ENCODE data around the gene CDC42. TPM values are rescaled to one million over a fixed set of nuclear protein-coding genes. Genes with fewer than 3 reads are reported as not detected.
A peak's percentile ranks its signal among the peaks of the same experiment; 100 is the strongest.
"Not testable (repeated sequence)": the region's sequence is repeated elsewhere in the genome, so short reads cannot be mapped to it uniquely, and the experiment has no call there.

CDC42 gene
- total RNA-seq, 2 donors from 2014 or later: 269 to 323 TPM

DNA sequence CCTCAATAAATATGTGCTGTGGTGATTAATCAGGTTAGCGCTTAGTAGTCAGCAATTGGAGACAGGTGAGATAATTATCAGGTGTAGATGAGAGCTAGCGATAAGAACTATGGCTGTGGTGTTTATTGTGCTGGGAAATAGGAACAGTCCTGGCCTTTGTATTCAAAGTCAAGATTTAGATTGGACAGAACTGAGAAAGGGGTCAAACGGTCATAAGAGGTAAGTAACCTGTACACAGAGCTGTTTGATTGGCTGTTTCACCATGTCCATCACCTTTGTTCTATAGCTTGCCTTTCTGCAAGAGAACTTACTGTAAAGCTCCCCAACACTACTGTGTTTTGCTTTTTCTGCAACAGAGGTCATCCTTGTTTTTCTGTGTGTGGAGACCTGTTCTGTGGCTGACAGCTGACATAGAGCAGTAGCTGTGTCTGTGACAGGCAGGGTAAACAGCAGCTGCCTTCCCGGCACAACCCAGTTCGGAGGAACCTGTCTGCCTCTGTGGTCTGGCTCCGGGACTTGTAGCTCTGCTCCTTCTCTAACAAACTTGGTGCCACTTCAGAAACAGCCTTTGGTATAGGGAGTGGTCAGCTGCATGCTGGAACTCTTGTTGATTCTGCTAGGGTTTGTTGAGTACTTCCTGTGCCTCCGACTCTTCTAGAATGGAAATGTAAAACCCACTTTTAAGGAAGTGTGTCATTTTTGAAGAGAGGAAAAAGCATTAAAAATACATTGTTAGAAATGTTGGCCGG, 21.1 kb upstream of the CDC42 start:
- DNase-seq (peak; percentile 41 to 74), ATAC-seq (peak; percentile 84)
- intact Hi-C loops (cut with DNase I, micrococcal nuclease): no loop called here

DNA sequence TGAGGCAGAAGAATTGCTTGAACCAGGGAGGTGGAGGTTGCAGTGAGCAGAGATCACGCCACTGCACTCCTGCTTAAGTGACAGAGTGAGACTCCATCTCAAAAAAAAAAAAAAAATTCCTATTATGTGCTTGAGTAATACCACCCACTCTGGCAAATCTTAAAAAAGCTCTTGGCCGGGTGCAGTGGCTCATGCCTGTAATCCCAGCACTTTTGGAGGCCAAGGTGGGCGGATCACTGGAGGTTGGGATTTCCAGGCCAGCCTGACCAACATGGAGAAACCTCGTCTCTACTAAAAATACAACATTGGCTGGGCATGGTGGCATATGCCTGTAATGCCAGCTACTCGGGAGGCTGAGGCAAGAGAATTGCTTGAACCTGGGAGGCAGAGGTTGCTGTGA, 17.7 kb upstream of the CDC42 start:
- DNase-seq; intact Hi-C loops (cut with DNase I, micrococcal nuclease); ATAC-seq: not testable (repeated sequence)

DNA sequence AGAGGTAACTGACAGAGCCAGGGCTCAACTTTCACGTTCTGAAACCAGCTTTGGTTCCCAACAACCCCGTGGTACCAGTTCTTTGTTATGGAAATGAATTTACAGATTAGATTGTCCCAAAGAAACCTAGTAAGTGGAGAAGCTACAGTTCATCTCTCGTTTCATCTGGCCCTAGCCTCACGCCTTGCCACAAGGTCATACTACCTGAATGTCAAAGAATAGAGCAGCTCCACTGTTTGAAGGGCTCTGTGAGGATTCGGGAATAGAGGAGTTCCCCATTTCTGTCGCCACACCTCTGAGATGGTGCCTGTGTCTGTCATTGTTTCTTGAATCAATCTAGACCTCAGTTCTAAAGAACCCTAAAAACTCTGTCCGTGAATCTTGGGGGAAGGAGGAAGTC, 15.0 kb upstream of the CDC42 start:
- no peak for ATAC-seq
- DNase-seq: no peak
- intact Hi-C loops (cut with DNase I, micrococcal nuclease): no loop called here

DNA sequence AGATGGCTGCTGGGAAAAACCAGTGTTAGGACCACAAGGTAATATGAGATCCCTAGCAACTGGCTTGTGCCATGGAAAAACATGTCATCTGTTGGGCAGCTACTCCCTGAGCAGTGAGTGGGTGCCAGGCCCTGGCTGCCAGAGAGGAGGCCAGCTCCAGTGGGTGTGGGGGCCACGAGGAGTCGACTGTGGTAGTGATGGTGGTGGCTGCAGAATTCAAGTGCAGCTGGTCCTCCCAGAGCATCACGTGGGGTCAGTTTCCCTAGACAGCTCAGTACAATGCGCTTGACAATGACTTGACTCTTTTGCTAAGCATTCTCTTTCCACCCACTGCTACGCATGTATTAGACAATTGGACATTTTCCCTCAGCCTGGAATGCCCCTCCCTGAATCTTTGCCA, 14.5 kb upstream of the CDC42 start:
- DNase-seq (no peak), ATAC-seq (no peak)
- intact Hi-C loops (cut with DNase I, micrococcal nuclease): no loop called here

DNA sequence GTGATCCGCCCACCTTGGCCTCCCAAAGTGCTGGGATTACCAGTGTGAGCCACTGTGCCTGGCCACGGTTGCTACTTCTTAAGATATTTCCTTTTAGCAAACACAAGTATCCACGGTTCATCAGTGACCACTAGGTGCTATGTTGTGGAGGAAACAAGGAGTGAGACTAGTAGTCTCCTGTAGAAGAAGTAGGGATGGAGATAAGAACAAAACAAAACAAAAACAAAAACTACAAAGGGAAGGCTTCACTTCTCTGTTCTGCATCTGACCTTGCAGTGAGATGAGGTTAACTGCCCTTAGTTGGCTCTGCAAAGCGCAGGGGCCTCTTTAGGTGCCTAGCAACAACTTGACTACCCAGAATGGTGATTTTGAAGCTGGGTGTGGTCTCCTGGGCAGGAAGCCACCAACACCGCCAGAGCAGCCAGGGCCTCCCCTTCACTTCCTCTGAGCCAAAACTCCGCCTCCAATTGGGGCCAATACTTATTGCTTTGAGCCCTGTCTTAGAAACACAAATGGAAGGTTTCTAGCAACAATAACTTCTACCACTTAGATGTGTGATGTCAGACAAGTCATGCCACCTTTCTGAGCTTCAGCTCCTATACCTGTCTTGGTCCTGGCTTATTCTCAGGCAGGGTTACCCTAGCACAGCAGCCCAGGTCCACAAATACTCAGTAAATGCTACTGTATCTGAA, 12.8 kb upstream of the CDC42 start:
- DNase-seq (peak; percentile 80 to 86), ATAC-seq (peak; percentile 95)
- intact Hi-C loops (cut with DNase I, micrococcal nuclease): no loop called here

DNA sequence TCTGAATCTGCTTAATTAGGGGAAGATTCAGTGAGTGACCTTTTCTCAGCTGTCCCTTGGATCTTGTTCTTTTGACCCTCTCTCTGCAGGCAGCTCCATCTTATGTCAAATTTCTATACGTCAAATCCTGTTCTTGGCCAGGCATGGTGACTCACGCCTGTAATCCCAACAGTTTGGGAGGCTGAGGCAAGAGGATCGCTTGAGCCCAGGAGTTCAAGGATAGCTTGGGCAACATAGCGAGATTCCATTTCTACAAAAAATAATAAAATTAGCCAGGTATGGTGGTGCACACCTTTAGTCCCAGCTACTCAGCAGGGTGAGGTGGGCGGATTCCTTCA, 12.3 kb upstream of the CDC42 start:
- intact Hi-C loops (cut with DNase I, micrococcal nuclease): no loop called here
- DNase-seq (no peak), ATAC-seq (no peak)

DNA sequence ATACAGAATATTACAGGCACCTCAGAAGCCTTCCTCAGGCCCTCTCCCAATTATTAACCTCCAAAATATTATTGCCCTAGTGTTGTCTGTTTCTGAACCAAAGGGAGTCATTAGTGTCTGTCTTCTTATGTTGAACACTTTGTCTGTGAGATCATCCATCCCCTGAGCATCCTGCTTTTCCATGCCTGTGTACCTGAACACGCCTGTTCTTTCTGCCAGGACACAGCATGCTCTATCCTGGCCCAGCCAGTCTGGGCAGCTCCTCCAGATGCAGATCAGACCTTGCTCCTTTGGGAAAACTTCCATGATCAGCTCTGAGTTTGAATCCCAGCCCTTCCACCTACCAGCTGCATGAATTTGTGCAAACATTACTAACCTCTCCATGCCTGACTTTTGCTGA, 11.0 kb upstream of the CDC42 start:
- DNase-seq (no peak), ATAC-seq (no peak)
- intact Hi-C loops (cut with DNase I, micrococcal nuclease): no loop called here

DNA sequence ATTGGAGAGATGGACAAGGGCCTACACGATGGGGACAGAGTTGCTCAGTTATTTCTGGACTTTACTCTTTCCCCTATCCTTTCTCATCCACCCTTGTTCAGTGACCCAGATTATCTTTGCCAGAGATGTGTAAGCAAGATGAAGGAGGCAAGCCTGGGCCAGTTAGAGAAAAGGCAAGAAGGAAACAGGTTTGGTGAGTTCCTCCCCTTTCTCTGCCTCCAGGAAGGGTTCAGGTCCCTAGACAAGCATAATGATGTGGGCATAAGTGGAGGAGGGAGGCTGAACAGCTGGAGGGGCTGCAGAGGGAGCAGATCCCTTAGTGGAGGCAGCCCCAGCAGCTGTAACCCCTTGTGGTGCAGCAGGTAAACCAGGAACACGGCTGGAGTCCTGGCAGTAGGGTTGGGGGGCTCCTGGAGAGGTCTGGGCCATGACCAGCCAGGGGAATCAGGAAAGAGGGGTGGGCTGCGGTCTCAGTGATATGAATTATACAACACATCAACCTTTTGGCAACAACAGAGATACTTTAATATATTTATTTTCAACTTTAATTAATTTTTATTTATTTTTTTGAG, 9.2 kb upstream of the CDC42 start:
- intact Hi-C loops (cut with DNase I, micrococcal nuclease): no loop called here
- DNase-seq: no peak
- peak; percentile 40 for ATAC-seq

DNA sequence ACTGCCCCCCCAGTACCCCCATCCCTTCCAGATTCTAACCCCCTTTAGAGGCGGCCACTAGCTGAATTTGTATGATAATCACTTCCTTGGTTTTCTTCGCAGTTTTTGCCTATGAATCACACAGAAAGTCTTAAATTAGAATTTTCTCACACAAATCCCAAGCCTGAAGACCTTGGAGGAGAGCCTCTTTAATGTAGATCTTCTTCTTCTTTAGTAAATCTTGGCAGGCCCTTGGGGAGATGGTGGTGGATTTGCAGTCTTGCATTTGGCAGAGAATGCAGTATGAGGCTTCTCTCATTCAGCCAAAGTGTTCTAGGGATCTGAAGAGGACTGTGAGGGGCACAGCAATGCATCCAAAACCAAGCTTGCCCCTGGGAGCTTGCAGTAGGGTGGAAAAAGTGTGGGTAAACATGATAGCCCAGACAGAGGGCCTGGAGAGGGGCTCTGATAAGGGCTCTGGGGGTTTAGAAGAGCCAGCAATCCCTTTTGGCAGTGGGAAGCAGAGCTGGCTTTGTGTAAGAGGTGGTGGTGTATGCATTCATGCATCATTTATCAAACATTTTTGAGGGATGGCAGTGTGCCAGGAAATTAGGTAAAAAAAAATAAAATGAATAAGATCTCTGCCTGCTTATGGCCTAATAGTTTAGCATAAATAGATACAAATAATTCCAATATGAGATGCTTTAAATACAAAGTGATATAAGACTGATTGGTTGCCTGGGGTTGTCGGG, 7.7 kb upstream of the CDC42 start:
- DNase-seq: no peak
- intact Hi-C loops (cut with DNase I, micrococcal nuclease): no loop called here

DNA sequence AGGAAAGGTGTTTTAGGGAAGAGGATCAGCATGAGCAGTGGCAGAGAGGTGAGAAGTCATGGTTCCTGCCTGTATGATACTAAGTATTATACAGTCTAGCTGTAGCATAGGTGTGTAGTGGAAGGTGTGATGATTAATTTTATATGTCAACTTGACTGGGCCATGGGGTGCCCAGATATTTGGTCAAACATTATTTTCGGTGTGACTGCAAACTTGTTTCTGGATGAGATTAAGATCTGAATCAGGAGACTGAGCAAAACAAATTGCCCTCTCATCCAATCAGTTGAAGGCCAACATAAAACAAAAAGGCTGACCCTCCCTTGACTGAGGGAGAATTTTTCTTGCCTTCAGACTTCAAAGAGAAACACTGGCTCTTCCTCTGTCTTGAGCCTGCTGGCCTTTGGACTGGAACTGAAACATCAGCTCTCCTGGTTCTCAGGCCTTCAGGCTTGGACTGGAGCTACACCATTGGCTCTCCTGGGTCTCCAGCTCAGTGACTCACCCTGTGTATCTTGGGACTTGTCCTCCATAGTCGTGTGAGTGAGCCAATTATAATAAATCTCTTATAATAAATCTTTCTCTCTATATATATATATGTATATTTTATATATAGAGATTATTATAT, 6.8 kb upstream of the CDC42 start:
- intact Hi-C loops (cut with DNase I, micrococcal nuclease): no loop called here
- peak; percentile 53 for ATAC-seq
- DNase-seq: no peak

More for the DNA sequence above, 7.7 kb upstream of the CDC42 start:
- no peak for ATAC-seq

DNA sequence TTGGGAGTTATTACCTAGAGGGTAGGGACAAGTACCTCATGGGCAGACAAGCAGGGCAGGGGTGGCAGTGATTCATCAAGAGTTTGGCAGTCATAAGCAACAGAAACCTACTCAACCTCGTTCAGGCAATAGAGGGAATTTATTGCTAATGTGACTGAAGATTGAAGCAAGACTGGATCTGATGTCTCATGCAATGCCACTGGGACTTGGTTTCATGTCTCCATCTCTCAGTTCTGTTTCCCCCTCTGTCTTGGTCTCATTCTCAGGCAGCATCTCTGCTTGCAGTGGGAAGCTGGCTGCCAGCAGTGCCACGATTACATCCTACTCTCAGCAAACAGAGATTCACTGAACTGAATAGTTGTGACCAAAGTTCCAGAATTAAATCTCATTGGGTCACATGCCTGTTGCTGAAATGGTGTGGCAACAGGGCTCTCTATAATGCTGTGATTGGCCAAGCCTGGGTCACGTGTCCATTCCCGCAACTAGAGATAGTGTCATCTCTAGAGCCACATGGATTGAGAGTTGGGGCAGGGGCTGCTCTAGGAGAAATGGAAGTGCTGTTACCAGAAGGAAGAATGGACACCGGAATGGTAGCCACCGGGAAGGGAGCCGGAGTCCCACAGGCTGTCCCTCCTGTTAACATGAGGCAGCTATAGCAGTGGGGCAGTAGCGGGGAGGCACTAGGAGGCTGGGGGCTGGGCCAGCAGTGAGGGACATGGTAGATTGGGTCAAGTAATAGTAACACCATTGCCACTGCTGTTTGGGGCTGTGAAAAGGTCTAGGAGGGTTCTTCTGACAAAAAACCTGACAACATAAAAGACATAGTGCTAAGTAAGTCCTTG, 3.9 kb upstream of the CDC42 start:
- no peak for ATAC-seq
- intact Hi-C loops (cut with DNase I, micrococcal nuclease): no loop called here

DNA sequence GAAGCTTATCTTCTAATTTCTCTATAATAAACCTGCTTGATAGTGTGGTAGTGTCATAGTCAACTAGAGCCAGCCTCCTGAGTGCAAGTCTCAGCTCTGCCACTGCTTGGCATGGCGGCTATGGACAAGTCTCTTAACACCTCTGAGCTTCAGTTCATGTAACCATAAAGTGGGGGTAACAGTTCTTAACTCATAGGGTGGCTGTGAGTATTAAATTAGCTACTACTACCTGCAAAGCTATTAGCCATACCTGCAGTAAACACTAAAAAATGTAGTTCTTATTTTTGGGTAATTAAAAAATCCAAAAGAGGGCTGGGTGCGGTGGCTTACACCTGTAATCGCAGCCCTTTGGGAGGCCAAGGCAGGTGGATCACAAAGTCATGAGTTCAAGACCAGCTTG, 2.2 kb upstream of the CDC42 start:
- intact Hi-C loops (cut with DNase I, micrococcal nuclease): no loop called here
- no peak for ATAC-seq
- no peak for DNase-seq

More for the DNA sequence above, 3.9 kb upstream of the CDC42 start:
- DNase-seq: no peak

DNA sequence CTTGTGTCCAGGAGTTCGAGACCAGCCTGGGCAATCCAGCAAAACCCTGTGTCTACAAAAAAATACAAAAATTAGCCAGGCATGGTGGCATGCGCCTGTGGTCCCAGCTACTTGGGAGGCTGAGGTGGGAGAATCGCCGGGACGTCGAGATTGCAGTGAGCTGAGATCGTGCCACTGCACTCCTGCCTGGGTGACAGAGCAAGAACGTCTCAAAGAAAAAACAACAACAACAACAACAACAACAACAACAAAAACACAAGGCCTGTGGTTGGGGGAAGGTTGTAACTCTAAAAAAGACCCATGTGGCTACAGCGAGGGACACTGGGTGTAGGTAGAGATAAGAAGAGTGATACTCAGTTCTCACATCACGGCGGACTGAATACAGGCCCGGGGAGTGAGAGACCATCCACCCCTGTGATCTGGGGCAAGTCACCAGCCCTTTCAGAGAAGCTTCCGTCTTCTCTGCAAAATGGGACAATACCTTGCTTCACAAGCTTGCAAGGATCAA, 848 bp upstream of the CDC42 start:
- ATAC-seq (no peak), DNase-seq (no peak)
- intact Hi-C loops (cut with DNase I, micrococcal nuclease): no loop called here

DNA sequence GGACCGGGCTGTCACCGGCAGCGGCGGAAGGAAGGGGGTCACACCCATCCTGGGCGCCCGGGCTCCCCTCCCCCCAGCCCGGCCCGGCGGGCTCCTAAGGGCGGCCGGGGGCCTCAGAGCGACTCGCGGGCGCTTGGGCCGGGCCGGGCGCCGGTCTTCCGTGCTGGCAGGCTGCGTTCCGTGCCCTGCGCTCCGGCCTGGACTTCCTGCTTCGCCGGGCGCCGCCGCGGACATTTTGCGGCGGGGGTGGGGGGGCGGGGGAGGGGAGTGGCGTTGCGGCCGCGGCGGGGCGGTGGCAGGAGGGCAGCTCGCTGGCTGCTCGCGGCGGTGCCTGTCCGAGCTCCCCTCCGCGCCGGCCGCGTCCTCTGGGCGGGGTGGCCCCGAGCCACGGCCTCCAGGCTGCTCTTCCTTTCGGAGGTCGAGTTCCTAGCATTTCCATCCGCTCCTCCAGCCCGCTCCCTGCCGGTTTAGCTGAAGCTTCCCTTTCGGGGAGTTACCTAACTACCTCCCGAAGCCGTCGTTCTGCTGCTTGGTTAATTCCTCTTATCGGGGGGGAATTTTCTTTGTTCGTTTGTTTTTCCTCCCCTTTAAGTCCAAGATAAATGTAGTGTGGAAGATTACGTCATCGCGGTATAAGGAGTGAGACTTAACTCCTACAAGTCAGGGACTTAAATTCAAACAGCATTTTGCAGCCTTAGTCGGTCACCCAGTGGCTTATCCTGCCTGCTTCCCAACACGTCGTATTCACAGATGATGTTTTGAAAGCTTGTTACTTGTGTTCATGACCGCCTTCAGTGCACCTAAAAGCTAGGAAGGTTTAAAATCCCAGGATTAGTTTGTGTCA, 730 bp downstream of the CDC42 start:
- ATAC-seq: peak; percentile 70
- DNase-seq: peak; percentile 53 to 71
- intact Hi-C loops (cut with DNase I, micrococcal nuclease): no loop called here

DNA sequence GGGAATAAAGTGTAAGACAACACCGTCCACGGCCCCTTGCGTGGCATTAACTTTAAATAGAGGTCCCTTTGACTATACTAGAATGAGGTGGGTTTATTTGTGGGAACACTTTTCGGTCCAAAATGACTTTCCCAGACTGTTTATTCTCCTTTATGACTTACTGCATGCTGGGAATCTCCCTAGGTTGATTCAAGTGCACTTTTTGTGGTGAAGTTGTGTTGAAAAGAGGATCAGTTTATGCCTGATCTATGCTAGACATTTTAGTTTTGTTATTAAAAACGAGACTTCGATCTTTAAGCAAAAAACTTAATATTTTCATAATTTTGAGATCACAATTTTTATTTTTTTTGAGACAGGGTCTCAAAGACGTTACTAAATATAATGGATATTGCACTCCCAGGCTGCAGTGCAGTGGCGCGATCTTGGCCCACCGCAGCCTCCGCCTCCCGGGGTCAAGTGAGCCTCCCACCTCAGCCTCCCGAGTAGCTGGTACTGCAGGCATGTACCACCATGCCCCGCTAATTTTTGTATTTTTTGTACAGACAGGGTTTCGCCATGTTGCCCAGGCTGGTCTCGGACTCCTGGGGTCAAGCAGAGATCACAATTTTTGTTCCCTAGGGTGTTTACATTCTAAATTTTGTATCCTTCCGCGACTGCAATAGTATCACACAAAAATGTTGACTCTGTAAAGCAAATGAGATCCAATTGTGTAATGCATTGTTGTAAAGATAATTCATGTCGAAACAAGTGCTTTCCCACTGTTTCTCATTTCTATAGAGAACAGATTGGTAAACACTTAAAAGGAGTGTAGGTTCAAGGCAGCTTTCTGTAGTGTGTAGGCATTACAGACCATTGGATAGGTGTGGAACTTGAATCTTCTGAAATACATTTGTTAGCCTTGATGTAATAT, 1.6 kb downstream of the CDC42 start:
- DNase-seq (no peak), ATAC-seq (no peak)
- intact Hi-C loops (cut with DNase I, micrococcal nuclease): no loop called here

DNA sequence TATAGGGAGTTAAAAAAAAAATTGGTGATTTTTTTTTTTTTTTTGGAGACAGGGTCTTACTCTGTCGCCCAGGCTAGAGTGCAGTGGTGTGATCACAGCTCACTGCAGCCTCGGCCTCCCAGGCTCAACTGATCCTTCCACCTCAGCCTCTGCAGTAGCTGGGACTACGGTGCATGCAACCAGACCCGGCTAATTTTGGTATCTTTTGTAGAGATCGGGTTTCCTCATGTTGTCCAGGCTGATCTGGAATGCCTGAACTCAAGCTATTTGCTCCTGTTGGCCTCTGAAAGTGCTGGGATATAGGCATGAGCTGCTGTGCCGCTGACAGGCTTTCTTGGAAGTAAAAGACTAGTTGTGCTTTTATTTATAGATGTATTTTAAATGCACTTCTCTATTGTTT, 3.0 kb downstream of the CDC42 start:
- DNase-seq (no peak), ATAC-seq (no peak)
- intact Hi-C loops (cut with DNase I, micrococcal nuclease): no loop called here

Data from left colon (tissue), 2 donors.